Left lung (tissue), 10 donors: ENCODE measurements around the gene FOXA2. TPM values are rescaled to one million over a fixed set of nuclear protein-coding genes. Genes with fewer than 3 reads are reported as not detected.

Source experiments
- ATAC-seq: fragments of 200-7000 bp; cut with Tn5 transposase; one replicate; pipeline ENCODE4 v1.9.1; 2020; ENCODE audit warnings: moderate library complexity
- DNase-seq, 4 donors: peaks; one replicate each; pipeline ENCODE4 v3.0.0-alpha.2; 2013 to 2020
- H3K27ac ChIP-seq, 2 donors: fragments of 200-600 bp; sonication (generic) in 1 of 2; one replicate each; pipeline versions ENCODE4 v1.5.0 to v1.8.0; 2020 to 2021
- H3K27me3 ChIP-seq, 2 donors: fragments of 200-600 bp; sonication (generic) in 1 of 2; one replicate each; pipeline versions ENCODE4 v1.5.0 to v1.8.0; 2020 to 2021
- H3K36me3 ChIP-seq, 2 donors: fragments of 200-600 bp; sonication (generic) in 1 of 2; one replicate each; pipeline versions ENCODE4 v1.5.0 to v1.8.0; 2020 to 2021
- H3K4me1 ChIP-seq, 2 donors: fragments of 200-600 bp; one replicate each; pipeline ENCODE4 v1.8.0; 2021
- H3K4me3 ChIP-seq, 2 donors: fragments of 200-600 bp; sonication (generic) in 1 of 2; one replicate each; pipeline versions ENCODE4 v1.5.0 to v1.8.0; 2020 to 2021; ENCODE audit warnings: mild to moderate bottlenecking in 1 of 2
- H3K9me3 ChIP-seq, 2 donors: fragments of 200-600 bp; sonication (generic) in 1 of 2; one replicate each; pipeline versions ENCODE4 v1.5.0 to v1.8.0; 2020 to 2021
- CTCF ChIP-seq, 2 donors: fragments of 200-600 bp; sonication (generic) in 1 of 2; IDR thresholded peaks; one replicate each; pipeline versions ENCODE4 v1.5.0 to v1.8.0; 2021; ENCODE audit warnings: antibody characterized with exemption in 2 of 2
- intact Hi-C, 2 donors: fragments of 100-400 bp; cut with DNase I; formaldehyde crosslinking; loops; one replicate each; pipeline versions ENCODE4 v1.11.2 to v1.14.2; 2022
- polyA plus RNA-seq, 6 donors: library from polyadenylated mRNA; unstranded; fragments of 120-200 nt; gene quantifications; one replicate each; pipeline ENCODE4 v1.2.1, GENCODE V29; 2013; ENCODE audit not compliant: insufficient read length in 6 of 6
- total RNA-seq, 2 donors: library from RNA; stranded (reverse); fragmentation: NEBNext Ultra II Directional; extraction: Animal tissue kit (Norgen Biotek cat#: 25700); gene quantifications; one replicate each; pipeline ENCODE4 v1.2.1, GENCODE V29; 2021
- donor health status: DM: no; HTN: yes; CAD: no.
- donor health status: DM: no; HTN: no; CAD: no.

Gene FOXA2
- total and polyA plus RNA-seq, 8 donors = 24.0 to 43.5 (median 33.6) TPM

GRCh38 chr20:22542427-22542826 is 41.9 kb downstream of the FOXA2 start:
- TF ChIP-seq CTCF (IDR thresholded peaks at IDR 0.05) = no peak
- ATAC-seq = no peak
- Histone ChIP-seq H3K4me3 (no peak overlapping the region), H3K4me1 (no peaks in the 10 kb centered on the region), H3K36me3 (no peaks in the 10 kb centered on the region), H3K27me3 (no peaks in the 10 kb centered on the region), H3K9me3 (no peaks in the 10 kb centered on the region), H3K27ac (no peak overlapping the region)
- DNase-seq = no peak
- intact Hi-C loops = no loop called here

- no peak for ATAC-seq
- intact Hi-C loops = no loop called here
- no peak for TF ChIP-seq CTCF (IDR thresholded peaks at IDR 0.05)
Measured at GRCh38 chr20:22540832-22541231, 43.5 kb downstream of the FOXA2 start.

GRCh38 chr20:22536956-22537756 is 47.2 kb downstream of the FOXA2 start:
- no peak for ATAC-seq
- no peak for DNase-seq
- intact Hi-C loops = no loop called here

More at GRCh38 chr20:22540832-22541231, 43.5 kb downstream of the FOXA2 start:
- Histone ChIP-seq H3K27me3 (no peaks in the 10 kb centered on the region), H3K36me3 (no peaks in the 10 kb centered on the region), H3K27ac (no peak overlapping the region), H3K4me3 (no peak overlapping the region), H3K9me3 (no peaks in the 10 kb centered on the region), H3K4me1 (no peaks in the 10 kb centered on the region)
- DNase-seq = no peak

GRCh38 chr20:22536141-22536828 is 48.1 kb downstream of the FOXA2 start:
- no peaks in the 10 kb centered on the region for H3K9me3 ChIP-seq
- H3K27me3 ChIP-seq = no peaks in the 10 kb centered on the region
- DNase-seq = no peak
- H3K27ac ChIP-seq = no peak overlapping the region
- intact Hi-C loops = no loop called here
- TF ChIP-seq CTCF (IDR thresholded peaks at IDR 0.05) = no peak
- ATAC-seq = no peak
- no peaks in the 10 kb centered on the region for H3K36me3 ChIP-seq
- H3K4me3 ChIP-seq = no peak overlapping the region
- H3K4me1 ChIP-seq = no peaks in the 10 kb centered on the region

More at GRCh38 chr20:22536956-22537756, 47.2 kb downstream of the FOXA2 start:
- Histone ChIP-seq H3K9me3 (no peaks in the 10 kb centered on the region), H3K27ac (no peak overlapping the region), H3K27me3 (no peaks in the 10 kb centered on the region), H3K4me3 (no peak overlapping the region), H3K36me3 (no peaks in the 10 kb centered on the region), H3K4me1 (no peaks in the 10 kb centered on the region)
- TF ChIP-seq CTCF (IDR thresholded peaks at IDR 0.05) = no peak

- H3K36me3 ChIP-seq = no peaks in the 10 kb centered on the region
- no peak overlapping the region for H3K4me3 ChIP-seq
- no peak for ATAC-seq
- TF ChIP-seq CTCF (IDR thresholded peaks at IDR 0.05) = no peak
- no peak for DNase-seq
- no peaks in the 10 kb centered on the region for H3K4me1 ChIP-seq
- H3K9me3 ChIP-seq = no peaks in the 10 kb centered on the region
- intact Hi-C loops = no loop called here
- no peaks in the 10 kb centered on the region for H3K27me3 ChIP-seq
- H3K27ac ChIP-seq = no peak overlapping the region
Measured at GRCh38 chr20:22535483-22535882, 48.9 kb downstream of the FOXA2 start.
